RWPE1 (cell line): ENCODE results near the gene ARHGAP22.

Experiments
- CTCF ChIA-PET: fragments of 350-600 bp; sonication (Branson Sonifier 250); formaldehyde crosslinking; extraction: SDS; loops from one replicate; lab custom pipeline; 2021; lab: Yijun Ruan, JAX
- POLR2A ChIA-PET: fragments of 400-600 bp; formaldehyde crosslinking; extraction: SDS; loops from one replicate; lab custom pipeline; 2020; ENCODE audit warnings: antibody characterized with exemption; ENCODE audit not compliant: low non-redundant PET; lab: Yijun Ruan, JAX
- DNase-seq: peaks from one replicate; pipeline ENCODE4 v3.0.0; 2012; ENCODE audit warnings: low spot score
- H3K27ac ChIP-seq: fragments of 450-650 bp; 2 replicates; pipeline ENCODE4 v1.5.1; 2017
- TF ChIP-seq, protein P1 (sequence below): fragments of 450-650 bp; conservative IDR thresholded peaks from 2 replicates; pipeline ENCODE4 v1.5.1; 2017; ENCODE audit warnings: low read depth, mild to moderate bottlenecking

Gene ARHGAP22

DNA sequence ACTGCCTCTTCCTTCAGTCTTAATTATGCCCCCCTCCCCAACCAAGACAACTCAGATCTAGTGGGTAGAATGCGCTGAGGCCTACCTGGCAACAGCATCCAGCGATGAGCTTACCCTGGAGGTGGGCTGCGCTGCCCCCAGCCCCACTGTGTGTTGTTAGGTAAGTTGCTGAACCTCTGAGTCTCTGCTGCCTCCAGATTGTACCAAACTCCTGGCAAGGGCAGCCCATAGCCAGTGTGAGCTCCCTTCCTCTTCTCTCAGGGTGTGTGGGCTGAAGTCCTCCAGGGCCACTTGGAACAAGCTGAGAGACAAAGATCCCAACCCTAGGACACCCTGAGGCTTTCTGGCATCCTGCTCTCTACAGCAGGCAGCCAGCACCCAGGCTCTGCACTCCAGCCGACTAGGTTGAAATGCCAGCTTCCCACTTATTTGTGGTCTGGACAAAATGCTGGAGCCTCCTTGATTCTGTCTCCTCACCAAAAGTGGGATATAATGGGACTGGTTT, 135.3 kb downstream of the ARHGAP22 start:
- DNase-seq: no peak
- TF ChIP-seq, protein P1, sequence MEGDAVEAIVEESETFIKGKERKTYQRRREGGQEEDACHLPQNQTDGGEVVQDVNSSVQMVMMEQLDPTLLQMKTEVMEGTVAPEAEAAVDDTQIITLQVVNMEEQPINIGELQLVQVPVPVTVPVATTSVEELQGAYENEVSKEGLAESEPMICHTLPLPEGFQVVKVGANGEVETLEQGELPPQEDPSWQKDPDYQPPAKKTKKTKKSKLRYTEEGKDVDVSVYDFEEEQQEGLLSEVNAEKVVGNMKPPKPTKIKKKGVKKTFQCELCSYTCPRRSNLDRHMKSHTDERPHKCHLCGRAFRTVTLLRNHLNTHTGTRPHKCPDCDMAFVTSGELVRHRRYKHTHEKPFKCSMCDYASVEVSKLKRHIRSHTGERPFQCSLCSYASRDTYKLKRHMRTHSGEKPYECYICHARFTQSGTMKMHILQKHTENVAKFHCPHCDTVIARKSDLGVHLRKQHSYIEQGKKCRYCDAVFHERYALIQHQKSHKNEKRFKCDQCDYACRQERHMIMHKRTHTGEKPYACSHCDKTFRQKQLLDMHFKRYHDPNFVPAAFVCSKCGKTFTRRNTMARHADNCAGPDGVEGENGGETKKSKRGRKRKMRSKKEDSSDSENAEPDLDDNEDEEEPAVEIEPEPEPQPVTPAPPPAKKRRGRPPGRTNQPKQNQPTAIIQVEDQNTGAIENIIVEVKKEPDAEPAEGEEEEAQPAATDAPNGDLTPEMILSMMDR: no peak
- ChIA-PET CTCF (interaction anchor here (0.9 to 1.2 kb wide), 3 partner anchors 24 to 36 kb away, joined by 3 to 4 read pairs (median 4); no protein-coding TSS in a partner anchor), POLR2A (no interaction called here)
- no peak overlapping the region; the same call in 1 of the 2 replicates for H3K27ac ChIP-seq

- H3K27ac ChIP-seq: no peak overlapping the region; the same call in 1 of the 2 replicates
- ChIA-PET POLR2A (no interaction called here), CTCF (interaction anchor here (0.9 to 1.2 kb wide), 3 partner anchors 24 to 37 kb away, joined by 3 to 4 read pairs (median 4); no protein-coding TSS in a partner anchor)
- TF ChIP-seq, protein P1: no peak
- no peak for DNase-seq
Observed at GRCh38 chr10:48468866-48469511, 135.9 kb downstream of the ARHGAP22 start.

DNA sequence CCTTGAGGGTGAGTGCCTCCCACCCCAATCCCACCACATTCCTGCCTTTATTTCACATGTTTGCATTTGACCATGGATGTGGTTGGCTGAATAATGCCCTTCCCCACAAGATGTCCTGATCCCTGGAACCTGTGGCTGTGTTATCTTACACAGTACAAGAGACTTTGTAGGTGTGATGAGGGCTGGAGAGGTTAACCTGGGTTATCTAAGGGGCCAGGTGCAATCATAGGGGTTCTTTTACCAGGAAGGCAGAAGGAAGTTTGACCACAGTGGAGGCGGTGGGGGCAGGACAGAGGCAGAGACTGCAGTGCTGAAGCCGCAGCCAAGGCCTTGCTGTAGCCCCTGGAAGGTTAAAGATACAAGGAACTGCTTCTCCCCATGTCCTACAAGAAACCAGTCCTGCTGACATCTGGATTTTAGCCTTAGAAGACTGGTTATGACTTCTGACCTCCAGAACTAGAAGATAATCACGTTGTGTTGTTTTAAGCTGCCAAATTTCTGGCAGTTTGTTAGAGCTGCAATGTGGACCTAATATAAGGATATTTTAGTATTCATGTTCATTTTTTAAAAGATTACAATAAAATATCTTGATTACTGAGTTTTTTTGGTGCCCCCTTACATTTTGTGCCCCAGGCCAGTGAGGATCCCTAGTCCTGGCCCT, 136.6 kb downstream of the ARHGAP22 start:
- TF ChIP-seq, protein P1: no peak
- H3K27ac ChIP-seq: no peak overlapping the region; the same call in none of the 2 replicates
- CTCF ChIA-PET: no interaction called here
- POLR2A ChIA-PET: no interaction called here
- no peak for DNase-seq

DNA sequence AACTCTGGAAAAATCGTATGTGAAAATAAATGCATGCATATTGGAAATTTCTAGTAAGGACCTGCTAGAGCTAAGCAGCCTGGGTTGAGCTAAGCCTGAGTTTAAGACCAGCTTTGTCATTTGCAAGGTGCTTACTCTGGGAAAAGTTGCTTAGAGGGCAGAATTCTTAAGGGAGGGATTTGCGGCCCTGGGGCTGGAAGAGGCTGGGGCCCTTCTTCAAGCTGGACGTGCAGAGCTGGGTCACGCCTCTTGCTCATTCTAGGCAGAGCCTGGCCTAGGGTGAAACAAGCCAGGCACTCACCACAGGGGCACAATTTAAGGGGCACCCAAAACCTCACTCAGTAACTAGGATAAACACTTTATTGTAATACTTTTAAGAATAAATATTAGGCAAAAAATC, 137.2 kb downstream of the ARHGAP22 start:
- TF ChIP-seq, protein P1: no peak
- ChIA-PET CTCF (no interaction called here), POLR2A (no interaction called here)
- H3K27ac ChIP-seq: peak overlapping the region; percentile 43; the same call in 1 of the 2 replicates
- no peak for DNase-seq

DNA sequence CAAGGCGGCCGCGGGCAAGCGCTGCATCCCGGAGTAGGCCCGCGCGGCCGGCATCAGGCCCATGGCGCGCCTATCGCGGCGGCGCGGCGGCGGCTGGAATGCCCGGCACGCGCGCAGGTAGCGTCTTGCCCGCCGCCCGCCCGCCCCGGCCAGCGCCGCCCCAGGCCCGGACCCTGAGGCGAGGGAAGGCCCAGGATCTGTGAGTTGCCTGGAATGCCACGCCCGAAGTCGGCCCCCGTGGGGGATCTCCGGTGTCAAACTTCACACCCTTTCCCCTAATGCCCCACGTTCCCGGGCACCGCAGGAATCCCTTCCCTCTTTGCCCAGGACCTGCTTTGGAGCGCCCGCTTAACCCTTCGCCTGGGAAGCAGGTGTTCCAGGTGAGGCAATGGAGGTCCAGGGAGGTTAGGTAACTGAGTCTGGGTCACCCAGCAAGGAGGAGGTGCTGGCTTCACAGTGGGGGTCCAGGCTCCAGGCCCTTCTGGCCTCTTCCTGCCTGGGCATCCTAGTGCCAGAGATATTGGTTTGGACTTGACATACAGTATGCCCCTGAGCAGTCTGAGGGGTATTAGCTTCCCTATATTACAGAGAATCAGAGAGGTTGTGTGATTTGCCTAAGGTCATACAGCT, 138.1 kb downstream of the ARHGAP22 start:
- H3K27ac ChIP-seq: peak overlapping the region; percentile 80
- TF ChIP-seq, protein P1: no peak
- POLR2A ChIA-PET: no interaction called here
- CTCF ChIA-PET: interaction anchor here (1.1 kb wide), 1 partner anchor 22 kb away, joined by 3 read pairs; no protein-coding TSS in a partner anchor
- DNase-seq: peak; percentile 48
